ENCODE data around the gene ZC3HAV1.

Gene ZC3HAV1

GRCh38 chr7:139071680-139072079, 37.8 kb downstream of the ZC3HAV1 start:
- DNase-seq, result no peak
- Mint-ChIP-seq H3K27ac (no peak overlapping the region), H3K27me3 (ENCODE audit: low read depth, poor library complexity) (peaks cover 6% of the 10 kb centered on the region), H3K4me3 (no peak overlapping the region), H3K4me1 (no peaks in the 10 kb centered on the region), H3K9me3 (peaks cover 14% of the 10 kb centered on the region), H3K36me3 (ENCODE audit: low read depth) (peaks cover 48% of the 10 kb centered on the region)
- TF ChIP-seq CTCF (IDR thresholded peaks at IDR 0.05), result no peak

- Mint-ChIP-seq H3K27ac (no peak overlapping the region), H3K27me3 (ENCODE audit: low read depth, poor library complexity) (peaks cover 9% of the 10 kb centered on the region), H3K36me3 (ENCODE audit: low read depth) (peaks cover 51% of the 10 kb centered on the region), H3K4me3 (no peak overlapping the region), H3K9me3 (peaks cover 14% of the 10 kb centered on the region), H3K4me1 (no peaks in the 10 kb centered on the region)
- no peak for TF ChIP-seq CTCF (IDR thresholded peaks at IDR 0.05)
- DNase-seq, result no peak
Measured at GRCh38 chr7:139068544-139069399, 40.7 kb downstream of the ZC3HAV1 start.

GRCh38 chr7:139066315-139066714, 43.2 kb downstream of the ZC3HAV1 start:
- Mint-ChIP-seq H3K27me3 (ENCODE audit: low read depth, poor library complexity) (peaks cover 9% of the 10 kb centered on the region), H3K4me3 (no peak overlapping the region), H3K36me3 (ENCODE audit: low read depth) (peaks cover 38% of the 10 kb centered on the region), H3K9me3 (peaks cover 14% of the 10 kb centered on the region), H3K4me1 (no peaks in the 10 kb centered on the region), H3K27ac (peak overlapping the region; percentile 10)
- TF ChIP-seq CTCF (IDR thresholded peaks at IDR 0.05), result no peak
- no peak for DNase-seq

- Mint-ChIP-seq H3K4me1 (no peaks in the 10 kb centered on the region), H3K27ac (no peak overlapping the region), H3K36me3 (ENCODE audit: low read depth) (peaks cover 36% of the 10 kb centered on the region), H3K27me3 (ENCODE audit: low read depth, poor library complexity) (peaks cover 9% of the 10 kb centered on the region), H3K4me3 (no peak overlapping the region), H3K9me3 (peaks cover 14% of the 10 kb centered on the region)
- no peak for DNase-seq
- no peak for TF ChIP-seq CTCF (IDR thresholded peaks at IDR 0.05)
Measured at GRCh38 chr7:139065323-139065722, 44.2 kb downstream of the ZC3HAV1 start.

GRCh38 chr7:139061416-139061815, 48.1 kb downstream of the ZC3HAV1 start:
- H3K27ac Mint-ChIP-seq, result no peak overlapping the region
- no peak for DNase-seq
- no peaks in the 10 kb centered on the region for H3K9me3 Mint-ChIP-seq
- no peak for TF ChIP-seq CTCF (IDR thresholded peaks at IDR 0.05)
- no peaks in the 10 kb centered on the region for H3K4me1 Mint-ChIP-seq
- peaks cover 3% of the 10 kb centered on the region for H3K36me3 Mint-ChIP-seq (ENCODE audit: low read depth)
- H3K27me3 Mint-ChIP-seq (ENCODE audit: low read depth, poor library complexity), result peaks cover 2% of the 10 kb centered on the region
- H3K4me3 Mint-ChIP-seq, result no peak overlapping the region

Measured in nephron progenitor cell (in vitro differentiated cells).